ENCODE measurements around the gene RAB31.

DNA sequence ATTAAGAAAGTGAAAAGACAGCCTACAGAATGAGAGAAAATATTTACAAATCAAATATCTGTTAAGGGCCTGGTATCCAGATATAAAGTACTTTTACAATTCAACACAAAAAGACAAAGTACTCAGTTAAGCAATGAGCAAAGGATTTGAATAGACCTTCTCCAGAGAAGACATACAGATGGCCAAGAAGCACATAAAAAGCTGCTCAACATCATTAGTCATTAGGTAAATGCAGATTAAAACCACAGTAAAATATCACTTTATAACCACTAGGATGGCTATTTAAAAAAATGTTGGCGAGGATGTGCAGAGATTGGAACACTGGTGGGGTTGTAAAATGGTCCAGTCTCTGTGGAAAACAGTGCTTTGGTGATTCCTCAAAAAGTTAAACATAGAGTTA lies 38.9 kb downstream of the RAB31 start:
- no peak for TF ChIP-seq EZH2phosphoT487 (IDR thresholded peaks at IDR 0.05; ENCODE audit: low read depth, severe bottlenecking, unreplicated experiment)
- TF ChIP-seq, protein P1, sequence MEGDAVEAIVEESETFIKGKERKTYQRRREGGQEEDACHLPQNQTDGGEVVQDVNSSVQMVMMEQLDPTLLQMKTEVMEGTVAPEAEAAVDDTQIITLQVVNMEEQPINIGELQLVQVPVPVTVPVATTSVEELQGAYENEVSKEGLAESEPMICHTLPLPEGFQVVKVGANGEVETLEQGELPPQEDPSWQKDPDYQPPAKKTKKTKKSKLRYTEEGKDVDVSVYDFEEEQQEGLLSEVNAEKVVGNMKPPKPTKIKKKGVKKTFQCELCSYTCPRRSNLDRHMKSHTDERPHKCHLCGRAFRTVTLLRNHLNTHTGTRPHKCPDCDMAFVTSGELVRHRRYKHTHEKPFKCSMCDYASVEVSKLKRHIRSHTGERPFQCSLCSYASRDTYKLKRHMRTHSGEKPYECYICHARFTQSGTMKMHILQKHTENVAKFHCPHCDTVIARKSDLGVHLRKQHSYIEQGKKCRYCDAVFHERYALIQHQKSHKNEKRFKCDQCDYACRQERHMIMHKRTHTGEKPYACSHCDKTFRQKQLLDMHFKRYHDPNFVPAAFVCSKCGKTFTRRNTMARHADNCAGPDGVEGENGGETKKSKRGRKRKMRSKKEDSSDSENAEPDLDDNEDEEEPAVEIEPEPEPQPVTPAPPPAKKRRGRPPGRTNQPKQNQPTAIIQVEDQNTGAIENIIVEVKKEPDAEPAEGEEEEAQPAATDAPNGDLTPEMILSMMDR (IDR thresholded peaks at IDR 0.05; ENCODE audit: poor library complexity), result no peak
- no peak for TF ChIP-seq EZH2 (IDR thresholded peaks at IDR 0.05; ENCODE audit: borderline replicate concordance)
